Measurements from ENCODE around the gene HDAC4.

HDAC4 gene

GRCh38 chr2:239263669-239264491 is 136.9 kb downstream of the HDAC4 start:
- H3K4me3 ChIP-seq (ENCODE audit: low read depth in 1 of 5, low read length in 5 of 5): no peak overlapping the region
- no peak overlapping the region for H3K9ac ChIP-seq (ENCODE audit: low read length in 5 of 5)
- peaks cover 19 to 63% (median 55%) of the 10 kb centered on the region in 5 donors for H3K4me1 ChIP-seq (ENCODE audit: control insufficient read depth in 5 of 5, insufficient read depth in 5 of 5, low read length in 5 of 5)
- no peaks in the 10 kb centered on the region for H3K36me3 ChIP-seq (ENCODE audit: control insufficient read depth in 5 of 5, insufficient read depth in 5 of 5, low read length in 5 of 5)
- H3K27me3 ChIP-seq (ENCODE audit: control insufficient read depth in 5 of 5, insufficient read depth in 4 of 5, low read length in 5 of 5): no peaks in the 10 kb centered on the region
- peak overlapping the region; percentile 16 for H3K27ac ChIP-seq (ENCODE audit: low read depth, low read length)
- H3K9me3 ChIP-seq (ENCODE audit: control insufficient read depth in 5 of 5, low read length in 5 of 5): no peaks in the 10 kb centered on the region

GRCh38 chr2:239263231-239263630 is 137.6 kb downstream of the HDAC4 start:
- Histone ChIP-seq H3K9ac (ENCODE audit: low read length in 5 of 5) (no peak overlapping the region), H3K36me3 (ENCODE audit: control insufficient read depth in 5 of 5, insufficient read depth in 5 of 5, low read length in 5 of 5) (no peaks in the 10 kb centered on the region), H3K9me3 (ENCODE audit: control insufficient read depth in 5 of 5, low read length in 5 of 5) (peaks cover 0 to 3% (median 0%) of the 10 kb centered on the region in 5 donors), H3K4me1 (ENCODE audit: control insufficient read depth in 5 of 5, insufficient read depth in 5 of 5, low read length in 5 of 5) (peaks cover 17 to 57% (median 50%) of the 10 kb centered on the region in 5 donors), H3K27ac (ENCODE audit: low read depth, low read length) (no peak overlapping the region), H3K4me3 (ENCODE audit: low read depth in 1 of 5, low read length in 5 of 5) (no peak overlapping the region), H3K27me3 (ENCODE audit: control insufficient read depth in 5 of 5, insufficient read depth in 4 of 5, low read length in 5 of 5) (no peaks in the 10 kb centered on the region)

- Histone ChIP-seq H3K9ac (ENCODE audit: low read length in 5 of 5) (no peak overlapping the region), H3K4me1 (ENCODE audit: control insufficient read depth in 5 of 5, insufficient read depth in 5 of 5, low read length in 5 of 5) (peaks cover 12 to 51% (median 44%) of the 10 kb centered on the region in 5 donors), H3K36me3 (ENCODE audit: control insufficient read depth in 5 of 5, insufficient read depth in 5 of 5, low read length in 5 of 5) (no peaks in the 10 kb centered on the region), H3K9me3 (ENCODE audit: control insufficient read depth in 5 of 5, low read length in 5 of 5) (peaks cover 0 to 3% (median 2%) of the 10 kb centered on the region in 5 donors), H3K4me3 (ENCODE audit: low read depth in 1 of 5, low read length in 5 of 5) (no peak overlapping the region), H3K27ac (ENCODE audit: low read depth, low read length) (no peak overlapping the region), H3K27me3 (ENCODE audit: control insufficient read depth in 5 of 5, insufficient read depth in 4 of 5, low read length in 5 of 5) (no peaks in the 10 kb centered on the region)
Measured at GRCh38 chr2:239262484-239263230, 138.2 kb downstream of the HDAC4 start.

GRCh38 chr2:239261796-239262483 is 138.9 kb downstream of the HDAC4 start:
- H3K9ac ChIP-seq (ENCODE audit: low read length in 5 of 5): no peak overlapping the region
- H3K4me1 ChIP-seq (ENCODE audit: control insufficient read depth in 5 of 5, insufficient read depth in 5 of 5, low read length in 5 of 5): peaks cover 10 to 44% (median 37%) of the 10 kb centered on the region in 5 donors
- H3K9me3 ChIP-seq (ENCODE audit: control insufficient read depth in 5 of 5, low read length in 5 of 5): peaks cover 0 to 3% (median 2%) of the 10 kb centered on the region in 5 donors
- no peaks in the 10 kb centered on the region for H3K36me3 ChIP-seq (ENCODE audit: control insufficient read depth in 5 of 5, insufficient read depth in 5 of 5, low read length in 5 of 5)
- H3K4me3 ChIP-seq (ENCODE audit: low read depth in 1 of 5, low read length in 5 of 5): no peak overlapping the region
- H3K27ac ChIP-seq (ENCODE audit: low read depth, low read length): no peak overlapping the region
- H3K27me3 ChIP-seq (ENCODE audit: control insufficient read depth in 5 of 5, insufficient read depth in 4 of 5, low read length in 5 of 5): no peaks in the 10 kb centered on the region

- no peak overlapping the region for H3K27ac ChIP-seq (ENCODE audit: low read depth, low read length)
- H3K36me3 ChIP-seq (ENCODE audit: control insufficient read depth in 5 of 5, insufficient read depth in 5 of 5, low read length in 5 of 5): no peaks in the 10 kb centered on the region
Measured at GRCh38 chr2:239261356-239261755, 139.5 kb downstream of the HDAC4 start.

GRCh38 chr2:239260546-239261327 is 140.1 kb downstream of the HDAC4 start:
- H3K27ac ChIP-seq (ENCODE audit: low read depth, low read length): no peak overlapping the region
- no peaks in the 10 kb centered on the region for H3K27me3 ChIP-seq (ENCODE audit: control insufficient read depth in 5 of 5, insufficient read depth in 4 of 5, low read length in 5 of 5)
- H3K9ac ChIP-seq (ENCODE audit: low read length in 5 of 5): no peak overlapping the region
- H3K4me1 ChIP-seq (ENCODE audit: control insufficient read depth in 5 of 5, insufficient read depth in 5 of 5, low read length in 5 of 5): peaks cover 10 to 33% (median 25%) of the 10 kb centered on the region in 5 donors
- no peaks in the 10 kb centered on the region for H3K36me3 ChIP-seq (ENCODE audit: control insufficient read depth in 5 of 5, insufficient read depth in 5 of 5, low read length in 5 of 5)
- no peak overlapping the region for H3K4me3 ChIP-seq (ENCODE audit: low read depth in 1 of 5, low read length in 5 of 5)
- H3K9me3 ChIP-seq (ENCODE audit: control insufficient read depth in 5 of 5, low read length in 5 of 5): peaks cover 0 to 3% (median 2%) of the 10 kb centered on the region in 5 donors

More at GRCh38 chr2:239261356-239261755, 139.5 kb downstream of the HDAC4 start:
- Histone ChIP-seq H3K4me1 (ENCODE audit: control insufficient read depth in 5 of 5, insufficient read depth in 5 of 5, low read length in 5 of 5) (peaks cover 10 to 38% (median 32%) of the 10 kb centered on the region in 5 donors), H3K9ac (ENCODE audit: low read length in 5 of 5) (no peak overlapping the region), H3K4me3 (ENCODE audit: low read depth in 1 of 5, low read length in 5 of 5) (no peak overlapping the region), H3K27me3 (ENCODE audit: control insufficient read depth in 5 of 5, insufficient read depth in 4 of 5, low read length in 5 of 5) (no peaks in the 10 kb centered on the region), H3K9me3 (ENCODE audit: control insufficient read depth in 5 of 5, low read length in 5 of 5) (peaks cover 0 to 3% (median 2%) of the 10 kb centered on the region in 5 donors)

GRCh38 chr2:239259603-239260298 is 141.1 kb downstream of the HDAC4 start:
- Histone ChIP-seq H3K27ac (ENCODE audit: low read depth, low read length) (no peak overlapping the region), H3K9ac (ENCODE audit: low read length in 5 of 5) (no peak overlapping the region), H3K9me3 (ENCODE audit: control insufficient read depth in 5 of 5, low read length in 5 of 5) (peaks cover 0 to 3% (median 2%) of the 10 kb centered on the region in 5 donors), H3K27me3 (ENCODE audit: control insufficient read depth in 5 of 5, insufficient read depth in 4 of 5, low read length in 5 of 5) (no peaks in the 10 kb centered on the region), H3K4me3 (ENCODE audit: low read depth in 1 of 5, low read length in 5 of 5) (no peak overlapping the region), H3K4me1 (ENCODE audit: control insufficient read depth in 5 of 5, insufficient read depth in 5 of 5, low read length in 5 of 5) (peaks cover 3 to 24% (median 16%) of the 10 kb centered on the region in 5 donors), H3K36me3 (ENCODE audit: control insufficient read depth in 5 of 5, insufficient read depth in 5 of 5, low read length in 5 of 5) (no peaks in the 10 kb centered on the region)

GRCh38 chr2:239259173-239259572 is 141.6 kb downstream of the HDAC4 start:
- H3K4me1 ChIP-seq (ENCODE audit: control insufficient read depth in 5 of 5, insufficient read depth in 5 of 5, low read length in 5 of 5): peaks cover under 1 to 18% (median 10%) of the 10 kb centered on the region in 5 donors
- no peak overlapping the region for H3K27ac ChIP-seq (ENCODE audit: low read depth, low read length)
- no peaks in the 10 kb centered on the region for H3K27me3 ChIP-seq (ENCODE audit: control insufficient read depth in 5 of 5, insufficient read depth in 4 of 5, low read length in 5 of 5)
- H3K9ac ChIP-seq (ENCODE audit: low read length in 5 of 5): no peak overlapping the region
- H3K9me3 ChIP-seq (ENCODE audit: control insufficient read depth in 5 of 5, low read length in 5 of 5): peaks cover 0 to 3% (median 2%) of the 10 kb centered on the region in 5 donors
- H3K4me3 ChIP-seq (ENCODE audit: low read depth in 1 of 5, low read length in 5 of 5): no peak overlapping the region
- no peaks in the 10 kb centered on the region for H3K36me3 ChIP-seq (ENCODE audit: control insufficient read depth in 5 of 5, insufficient read depth in 5 of 5, low read length in 5 of 5)

- no peak overlapping the region for H3K27ac ChIP-seq (ENCODE audit: low read depth, low read length)
- H3K36me3 ChIP-seq (ENCODE audit: control insufficient read depth in 5 of 5, insufficient read depth in 5 of 5, low read length in 5 of 5): no peaks in the 10 kb centered on the region
Measured at GRCh38 chr2:239258248-239258647, 142.6 kb downstream of the HDAC4 start.

More at GRCh38 chr2:239258248-239258647, 142.6 kb downstream of the HDAC4 start:
- Histone ChIP-seq H3K4me3 (ENCODE audit: low read depth in 1 of 5, low read length in 5 of 5) (no peak overlapping the region), H3K27me3 (ENCODE audit: control insufficient read depth in 5 of 5, insufficient read depth in 4 of 5, low read length in 5 of 5) (no peaks in the 10 kb centered on the region), H3K9me3 (ENCODE audit: control insufficient read depth in 5 of 5, low read length in 5 of 5) (peaks cover 0 to 3% (median 2%) of the 10 kb centered on the region in 5 donors), H3K4me1 (ENCODE audit: control insufficient read depth in 5 of 5, insufficient read depth in 5 of 5, low read length in 5 of 5) (peaks cover 0 to 14% (median under 1%) of the 10 kb centered on the region in 5 donors), H3K9ac (ENCODE audit: low read length in 5 of 5) (no peak overlapping the region)
